Stomach (tissue), 4 donors: ENCODE data around the gene SPPL2A.
"Not testable (repeated sequence)": the region's sequence is repeated elsewhere in the genome, so short reads cannot be mapped to it uniquely, and the experiment has no call there.

Experiments used
- EP300 ChIP-seq: sonication (generic); formaldehyde crosslinking; IDR thresholded peaks from one replicate; pipeline ENCODE4 v1.6.1; 2017; ENCODE audit warnings: antibody characterized with exemption
- TF ChIP-seq, protein P1 (sequence below), 7 experiments: fragments of 450-650 bp in 4 of 7; fragments of 200-600 bp in 3 of 7; sonication (generic) in 3 of 7; IDR thresholded peaks; one replicate each; pipeline ENCODE4 v1.5.1; 2016 to 2019; ENCODE audit warnings: antibody characterized with exemption in 7 of 7, control low read depth in 2 of 7, mild to moderate bottlenecking in 1 of 7

DNA sequence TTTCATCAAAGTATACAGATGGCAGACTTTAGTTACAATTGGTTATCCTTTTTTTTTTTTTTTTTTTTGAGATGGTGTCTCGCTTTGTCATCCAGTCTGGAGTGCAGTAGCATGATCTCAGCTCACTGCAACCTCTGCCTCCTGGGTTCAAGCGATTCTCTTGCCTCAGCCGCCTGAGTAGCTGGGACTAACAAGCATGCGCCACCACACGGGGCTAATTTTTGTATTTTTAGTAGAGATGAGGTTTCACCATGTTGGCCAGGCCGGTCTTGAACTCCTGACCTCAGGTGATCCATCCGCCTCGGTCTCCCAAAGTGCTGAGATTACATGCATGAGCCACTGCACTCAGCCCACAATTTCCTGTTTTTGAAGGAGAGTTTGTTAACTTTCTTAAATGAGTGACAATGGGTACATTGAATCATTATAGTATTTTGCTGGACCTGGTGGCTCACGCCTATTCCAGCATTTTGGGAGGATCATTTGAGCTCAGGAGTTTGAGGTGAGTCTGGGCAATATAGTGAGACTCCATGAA is 70.8 kb downstream of the SPPL2A start:
- TF ChIP-seq, protein P1, sequence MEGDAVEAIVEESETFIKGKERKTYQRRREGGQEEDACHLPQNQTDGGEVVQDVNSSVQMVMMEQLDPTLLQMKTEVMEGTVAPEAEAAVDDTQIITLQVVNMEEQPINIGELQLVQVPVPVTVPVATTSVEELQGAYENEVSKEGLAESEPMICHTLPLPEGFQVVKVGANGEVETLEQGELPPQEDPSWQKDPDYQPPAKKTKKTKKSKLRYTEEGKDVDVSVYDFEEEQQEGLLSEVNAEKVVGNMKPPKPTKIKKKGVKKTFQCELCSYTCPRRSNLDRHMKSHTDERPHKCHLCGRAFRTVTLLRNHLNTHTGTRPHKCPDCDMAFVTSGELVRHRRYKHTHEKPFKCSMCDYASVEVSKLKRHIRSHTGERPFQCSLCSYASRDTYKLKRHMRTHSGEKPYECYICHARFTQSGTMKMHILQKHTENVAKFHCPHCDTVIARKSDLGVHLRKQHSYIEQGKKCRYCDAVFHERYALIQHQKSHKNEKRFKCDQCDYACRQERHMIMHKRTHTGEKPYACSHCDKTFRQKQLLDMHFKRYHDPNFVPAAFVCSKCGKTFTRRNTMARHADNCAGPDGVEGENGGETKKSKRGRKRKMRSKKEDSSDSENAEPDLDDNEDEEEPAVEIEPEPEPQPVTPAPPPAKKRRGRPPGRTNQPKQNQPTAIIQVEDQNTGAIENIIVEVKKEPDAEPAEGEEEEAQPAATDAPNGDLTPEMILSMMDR (IDR thresholded peaks at IDR 0.05) = not testable (repeated sequence)
- TF ChIP-seq EP300 = not testable (repeated sequence)
